Measurements from ENCODE around the gene RBPJ. TPM values are rescaled to one million over a fixed set of nuclear protein-coding genes. Genes with fewer than 3 reads are reported as not detected.

RBPJ gene
- total and polyA plus RNA-seq, 12 donors: 10.1 to 59.1 (median 38.1) TPM

GRCh38 chr4:26344901-26345564 lies 24.2 kb downstream of the RBPJ start:
- Histone ChIP-seq H3K36me3 (no peaks in the 10 kb centered on the region), H3K9me3 (no peaks in the 10 kb centered on the region), H3K27ac (peak overlapping the region in 4 of 10 donors; percentile 5 to 67 (median 50)), H3K27me3 (no peaks in the 10 kb centered on the region), H3K4me1 (peaks cover 0 to 74% (median 51%) of the 10 kb centered on the region in 9 donors), H3K4me3 (peak overlapping the region in 3 of 10 donors; percentile 25 to 29 (median 28))
- ATAC-seq (peak in 1 of 8 donors; percentile 10), DNase-seq (no peak)
- 56 to 68% methylated on average over 4 of the region's 4 CpGs for WGBS, 2 donors
- intact Hi-C loops (cut with DNase I): no loop called here
- TF ChIP-seq, protein P1, sequence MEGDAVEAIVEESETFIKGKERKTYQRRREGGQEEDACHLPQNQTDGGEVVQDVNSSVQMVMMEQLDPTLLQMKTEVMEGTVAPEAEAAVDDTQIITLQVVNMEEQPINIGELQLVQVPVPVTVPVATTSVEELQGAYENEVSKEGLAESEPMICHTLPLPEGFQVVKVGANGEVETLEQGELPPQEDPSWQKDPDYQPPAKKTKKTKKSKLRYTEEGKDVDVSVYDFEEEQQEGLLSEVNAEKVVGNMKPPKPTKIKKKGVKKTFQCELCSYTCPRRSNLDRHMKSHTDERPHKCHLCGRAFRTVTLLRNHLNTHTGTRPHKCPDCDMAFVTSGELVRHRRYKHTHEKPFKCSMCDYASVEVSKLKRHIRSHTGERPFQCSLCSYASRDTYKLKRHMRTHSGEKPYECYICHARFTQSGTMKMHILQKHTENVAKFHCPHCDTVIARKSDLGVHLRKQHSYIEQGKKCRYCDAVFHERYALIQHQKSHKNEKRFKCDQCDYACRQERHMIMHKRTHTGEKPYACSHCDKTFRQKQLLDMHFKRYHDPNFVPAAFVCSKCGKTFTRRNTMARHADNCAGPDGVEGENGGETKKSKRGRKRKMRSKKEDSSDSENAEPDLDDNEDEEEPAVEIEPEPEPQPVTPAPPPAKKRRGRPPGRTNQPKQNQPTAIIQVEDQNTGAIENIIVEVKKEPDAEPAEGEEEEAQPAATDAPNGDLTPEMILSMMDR (IDR thresholded peaks at IDR 0.05): no peak

DNA sequence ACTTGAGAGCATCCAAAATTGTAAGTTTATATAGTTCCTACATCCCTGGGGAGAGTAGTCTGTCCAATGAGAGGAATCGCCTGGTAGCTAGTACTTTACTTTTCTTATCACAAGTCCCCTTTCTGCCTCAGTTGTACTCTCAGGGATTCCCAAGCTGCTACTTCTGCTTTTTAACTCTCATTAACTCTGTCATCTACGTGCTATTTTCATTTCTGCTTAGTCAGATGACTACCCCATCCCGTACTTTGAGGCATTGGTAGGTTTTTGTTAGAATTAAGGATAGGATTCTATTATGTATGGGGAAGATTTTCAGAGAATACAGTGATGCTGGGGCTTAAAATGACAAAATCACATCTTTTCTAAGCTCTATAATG lies 24.7 kb downstream of the RBPJ start:
- ATAC-seq: no peak
- intact Hi-C loops (cut with DNase I): no loop called here
- Histone ChIP-seq H3K4me3 (peak overlapping the region in 5 of 10 donors; percentile 24 to 29 (median 25)), H3K36me3 (no peaks in the 10 kb centered on the region), H3K27ac (peak overlapping the region in 5 of 10 donors; percentile 1 to 67 (median 49)), H3K9me3 (no peaks in the 10 kb centered on the region), H3K27me3 (no peaks in the 10 kb centered on the region), H3K4me1 (peaks cover 0 to 70% (median 51%) of the 10 kb centered on the region in 9 donors)
- TF ChIP-seq, protein P1 (IDR thresholded peaks at IDR 0.05): no peak
- DNase-seq: no peak
- WGBS, 2 donors: 44 to 54% methylated on average over 3 of the region's 3 CpGs

GRCh38 chr4:26346203-26346620 lies 25.4 kb downstream of the RBPJ start:
- 40 to 41% methylated on average over 6 of the region's 6 CpGs for WGBS, 2 donors
- ATAC-seq: peak in 7 of 8 donors; percentile 20 to 84 (median 66)
- H3K27me3 ChIP-seq: no peaks in the 10 kb centered on the region
- H3K4me3 ChIP-seq: peak overlapping the region in 5 of 10 donors; percentile 24 to 29 (median 25)
- intact Hi-C loops (cut with DNase I): no loop called here
- no peaks in the 10 kb centered on the region for H3K9me3 ChIP-seq
- H3K27ac ChIP-seq: peak overlapping the region in 4 of 10 donors; percentile 1 to 67 (median 50)
- DNase-seq: peak in 1 of 2 donors; percentile 11
- TF ChIP-seq, protein P1 (IDR thresholded peaks at IDR 0.05): no peak
- peaks cover 0 to 65% (median 46%) of the 10 kb centered on the region in 9 donors for H3K4me1 ChIP-seq
- H3K36me3 ChIP-seq: no peaks in the 10 kb centered on the region

DNA sequence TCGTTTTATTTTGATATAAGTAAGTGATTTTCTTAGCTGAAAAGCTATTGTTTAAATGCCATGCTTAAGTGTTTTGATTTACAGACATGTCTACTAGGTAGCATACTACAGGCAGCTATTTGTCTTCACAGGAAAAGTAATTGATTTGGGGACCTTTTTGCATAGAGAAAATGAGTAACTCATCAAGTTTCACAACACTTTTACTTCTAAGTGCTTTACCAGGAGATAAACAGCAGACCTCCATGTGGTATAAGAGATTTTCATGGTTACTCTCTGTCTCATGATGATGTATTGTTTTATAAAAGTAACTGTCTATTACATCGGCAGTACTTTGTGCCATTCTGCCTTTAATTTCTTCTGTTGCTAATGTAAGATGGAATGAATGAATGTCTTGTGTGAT lies 28.7 kb downstream of the RBPJ start:
- TF ChIP-seq, protein P1 (IDR thresholded peaks at IDR 0.05): no peak
- Histone ChIP-seq H3K27ac (no peak overlapping the region), H3K36me3 (no peaks in the 10 kb centered on the region), H3K4me1 (peaks cover 0 to 39% (median 20%) of the 10 kb centered on the region in 9 donors), H3K4me3 (no peak overlapping the region), H3K9me3 (no peaks in the 10 kb centered on the region), H3K27me3 (no peaks in the 10 kb centered on the region)
- DNase-seq (no peak), ATAC-seq (no peak)
- intact Hi-C loops (cut with DNase I): no loop called here
- 76 to 77% methylated on average over 2 of the region's 2 CpGs for WGBS, 2 donors
